Kidney tubule cell (primary cell): ENCODE results near the gene VPS4A.

Source experiments
- DNase-seq: peaks from one replicate; pipeline ENCODE4 v3.0.0-alpha.2; 2018; ENCODE audit warnings: low spot score

VPS4A gene

DNA sequence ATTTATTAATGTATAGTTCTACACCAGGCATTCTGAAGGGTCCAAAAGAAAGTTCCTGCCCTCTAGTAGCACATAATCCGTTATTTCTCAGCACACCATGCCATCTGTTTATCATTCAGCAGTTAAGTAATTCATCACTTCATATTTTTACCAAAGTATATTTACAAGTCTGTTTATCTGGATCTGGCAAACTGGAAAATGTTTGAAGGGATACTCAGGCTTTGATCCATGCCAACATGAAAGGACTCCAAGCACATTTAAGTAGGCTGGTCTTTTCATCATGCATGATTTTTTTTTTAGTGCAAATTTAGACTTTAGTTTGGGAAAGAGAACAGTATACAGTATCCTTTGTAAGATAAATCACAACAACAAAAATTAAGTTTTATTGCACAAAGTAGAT lies 4.1 kb upstream of the VPS4A start:
- no peak for DNase-seq

DNA sequence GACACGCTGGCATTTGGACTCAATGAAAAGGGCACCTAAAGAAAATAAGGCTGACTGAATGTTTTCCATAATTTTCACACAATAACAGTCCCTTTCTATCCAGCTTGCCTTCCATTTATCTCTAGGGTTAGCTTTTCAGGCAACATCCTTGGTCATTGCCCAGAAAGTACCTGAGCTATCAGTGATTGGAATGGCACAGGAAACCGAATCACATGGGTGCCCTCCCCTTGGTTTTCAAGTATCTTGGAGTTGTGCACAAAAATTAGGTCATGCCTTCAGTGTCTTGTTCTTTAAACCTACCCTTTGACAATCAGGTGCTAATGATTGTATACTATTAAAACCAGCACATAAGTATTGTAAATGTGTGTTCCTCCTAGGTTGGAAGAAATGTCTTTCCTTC lies 3.3 kb upstream of the VPS4A start:
- DNase-seq: no peak

DNA sequence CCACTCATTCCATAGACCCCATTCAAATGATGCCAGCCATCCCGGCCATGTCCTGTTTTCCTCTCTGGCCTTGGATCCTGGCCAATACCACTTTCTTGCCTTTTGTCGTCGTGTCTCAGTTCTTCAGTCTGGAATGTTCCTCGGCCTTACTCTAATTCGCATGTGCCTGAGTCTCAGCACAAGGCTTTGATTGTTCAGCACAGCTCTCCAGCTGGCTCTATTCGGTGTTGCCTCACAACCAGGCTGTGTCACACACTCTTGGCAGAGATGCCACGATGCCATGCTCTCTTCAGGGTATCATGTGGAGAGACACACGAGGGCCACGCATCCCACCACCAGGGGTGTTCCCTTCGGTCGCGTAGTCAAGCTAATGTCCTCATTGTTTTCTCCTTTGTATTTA lies 1.8 kb upstream of the VPS4A start:
- DNase-seq: no peak

DNA sequence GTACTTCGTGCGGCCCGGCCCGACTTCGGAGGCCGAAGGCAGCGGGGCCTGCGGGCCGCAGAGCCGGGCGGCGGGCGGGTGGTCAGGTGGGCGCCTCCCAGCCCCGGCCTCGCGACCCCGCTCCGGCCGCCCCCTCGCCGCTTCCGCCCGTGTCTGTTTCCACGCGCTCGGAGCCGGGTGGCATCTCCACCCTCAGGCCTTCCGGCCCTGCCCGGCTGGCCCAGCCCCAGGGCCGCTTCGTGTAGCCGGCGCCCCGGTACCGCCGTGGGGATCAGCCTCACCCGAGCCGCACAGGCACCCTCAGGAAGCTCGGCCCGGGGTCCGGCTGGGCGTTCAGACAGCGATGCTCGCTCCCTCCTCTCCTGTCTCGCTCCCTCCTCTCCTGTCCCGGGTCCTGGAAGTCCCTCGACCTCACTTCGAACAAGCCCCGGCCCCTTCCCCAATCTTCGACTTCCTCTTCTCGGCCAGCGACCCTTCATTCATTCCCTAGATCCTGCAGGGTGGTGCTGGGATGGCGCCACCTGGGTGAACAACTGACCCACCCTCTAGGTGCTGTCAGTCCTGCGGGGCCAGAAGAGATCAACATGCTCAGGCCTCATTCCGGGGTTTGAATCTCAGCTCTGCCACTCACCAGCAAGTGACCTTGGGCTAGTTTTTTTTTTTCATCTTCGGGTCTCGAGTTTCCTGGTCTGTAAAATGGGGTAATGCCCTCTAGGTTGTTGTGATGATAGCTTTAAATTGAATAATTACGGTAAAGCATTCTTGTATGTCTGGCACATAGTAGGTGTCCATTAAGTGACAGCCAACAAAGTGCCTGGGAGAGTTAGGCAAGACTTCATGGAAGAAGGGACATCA lies 610 bp downstream of the VPS4A start:
- DNase-seq: peak; percentile 59

DNA sequence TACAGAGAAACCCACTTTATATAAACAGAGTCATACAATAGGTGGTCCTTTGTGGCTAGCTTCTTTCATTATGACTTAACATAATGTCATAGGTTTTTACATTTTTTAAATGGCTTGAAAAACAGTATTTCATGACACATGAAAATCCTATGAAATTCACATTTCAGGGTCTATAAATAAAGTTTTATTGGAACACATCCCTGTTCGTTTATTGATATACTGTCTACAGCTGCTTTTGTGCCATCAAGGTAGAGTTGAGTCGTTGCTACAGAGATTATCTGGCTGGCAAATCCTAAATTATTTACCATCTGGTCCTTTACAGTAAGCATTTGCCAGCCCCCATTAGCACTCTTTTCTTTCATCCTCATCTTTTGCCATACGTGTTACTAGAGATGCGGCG lies 2.3 kb downstream of the VPS4A start:
- DNase-seq: no peak

DNA sequence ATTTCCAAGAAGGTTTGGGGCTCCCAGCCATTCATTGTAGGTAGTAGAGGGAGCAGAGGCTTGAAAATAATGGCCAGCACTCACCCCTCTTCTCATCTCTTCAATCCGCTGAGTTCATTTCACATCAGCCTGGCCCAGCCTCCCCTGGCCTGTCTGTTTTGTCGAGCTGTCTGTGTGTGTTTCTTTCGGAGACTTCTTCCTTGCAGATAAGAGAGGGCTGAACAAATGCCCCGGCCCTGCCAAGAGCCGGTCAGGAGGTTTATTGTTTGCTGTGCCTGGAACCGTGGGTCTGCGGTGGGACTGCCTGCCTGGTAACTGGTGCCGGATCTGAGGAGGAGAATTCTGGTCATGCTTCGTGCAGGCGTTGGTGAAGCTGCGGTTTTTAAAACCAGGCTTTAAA lies 3.4 kb downstream of the VPS4A start:
- DNase-seq: no peak

DNA sequence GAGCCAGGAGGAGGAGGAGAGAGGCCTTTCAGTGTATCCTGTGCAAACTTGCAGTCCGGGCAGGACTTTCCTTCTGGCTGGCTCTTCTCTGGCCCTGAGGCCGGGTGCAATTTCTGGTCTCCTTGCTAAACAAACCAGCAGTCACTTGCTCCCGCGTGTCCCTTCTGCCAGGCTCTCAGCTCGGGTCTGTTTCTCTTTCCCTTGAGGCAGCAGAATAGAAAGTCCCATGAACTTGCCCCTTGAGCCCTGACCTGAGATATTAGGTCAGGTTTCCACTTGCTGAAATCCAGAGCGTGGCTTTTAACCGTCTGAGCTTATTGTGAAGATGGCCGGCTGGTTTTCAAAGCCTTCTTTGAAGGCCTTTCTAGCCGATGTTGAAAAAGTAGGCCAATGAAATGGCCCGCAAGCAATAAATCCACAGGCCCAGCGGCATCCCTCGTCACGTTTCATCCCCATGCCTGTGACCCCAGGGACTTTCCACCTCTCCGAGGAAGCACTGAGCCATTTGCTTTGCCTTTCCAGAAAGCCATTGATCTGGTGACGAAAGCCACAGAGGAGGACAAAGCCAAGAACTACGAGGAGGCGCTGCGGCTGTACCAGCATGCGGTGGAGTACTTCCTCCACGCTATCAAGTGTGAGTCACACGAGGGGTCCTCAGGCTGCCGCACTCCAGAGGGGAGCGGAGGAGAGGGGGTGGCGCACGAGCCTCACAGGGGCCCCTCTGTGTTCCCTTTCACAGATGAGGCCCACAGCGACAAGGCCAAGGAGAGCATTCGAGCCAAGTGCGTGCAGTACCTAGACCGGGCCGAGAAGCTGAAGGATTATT lies 4.5 kb downstream of the VPS4A start:
- no peak for DNase-seq

DNA sequence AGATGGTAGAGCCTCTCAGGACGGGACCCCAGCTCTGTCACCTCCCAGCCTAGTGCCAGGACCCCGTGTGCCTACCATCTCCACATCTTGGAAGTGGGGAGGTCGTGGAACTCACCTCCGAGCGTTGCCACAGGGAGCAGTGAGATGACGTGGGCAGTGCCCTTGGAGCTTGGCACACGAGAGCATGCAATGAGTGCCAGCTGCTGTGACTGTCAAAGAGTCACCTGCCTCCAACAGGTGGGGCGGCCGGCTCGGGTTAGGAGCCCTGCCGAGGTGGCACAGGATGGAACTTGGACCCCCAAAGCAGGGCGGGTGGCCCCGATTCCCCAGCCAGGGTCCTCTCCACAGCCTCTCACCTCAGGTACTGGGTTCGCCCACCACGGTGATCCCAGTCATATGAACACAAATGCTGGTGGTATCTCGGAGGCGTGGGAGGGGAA lies 5.5 kb downstream of the VPS4A start:
- DNase-seq: no peak

DNA sequence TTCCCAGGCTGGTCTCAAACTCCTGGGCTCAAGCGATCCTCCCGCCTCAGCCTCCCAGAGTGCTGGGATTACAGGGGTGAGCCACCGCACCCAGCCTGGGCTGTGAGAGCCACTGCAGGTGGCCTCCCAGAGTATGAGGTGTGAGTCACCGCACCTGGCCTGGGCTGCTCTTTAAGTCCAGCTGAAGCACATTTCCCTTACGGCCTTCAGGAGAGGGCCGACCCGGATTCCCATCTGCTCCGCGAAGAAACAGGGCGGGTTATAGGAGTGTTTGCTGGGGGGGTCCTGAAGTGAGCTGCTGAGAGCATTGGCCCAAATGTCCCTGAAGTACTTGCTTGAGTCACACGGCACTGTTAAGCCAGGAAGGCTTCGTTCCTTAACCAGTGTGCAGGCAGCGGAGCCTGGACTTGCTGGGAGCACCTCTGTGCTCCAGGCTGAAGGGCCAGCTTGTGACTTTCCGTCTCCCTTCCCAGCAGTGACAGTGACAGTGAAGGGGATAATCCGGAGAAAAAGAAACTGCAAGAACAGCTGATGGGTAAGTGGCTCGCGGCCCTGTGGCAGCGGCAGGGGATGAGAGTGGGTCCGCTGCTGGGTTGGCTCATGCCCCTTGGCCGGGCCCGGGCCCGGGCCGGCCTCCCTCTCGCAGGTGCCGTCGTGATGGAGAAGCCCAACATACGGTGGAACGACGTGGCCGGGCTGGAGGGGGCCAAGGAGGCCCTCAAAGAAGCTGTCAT lies 7.2 kb downstream of the VPS4A start:
- no peak for DNase-seq

DNA sequence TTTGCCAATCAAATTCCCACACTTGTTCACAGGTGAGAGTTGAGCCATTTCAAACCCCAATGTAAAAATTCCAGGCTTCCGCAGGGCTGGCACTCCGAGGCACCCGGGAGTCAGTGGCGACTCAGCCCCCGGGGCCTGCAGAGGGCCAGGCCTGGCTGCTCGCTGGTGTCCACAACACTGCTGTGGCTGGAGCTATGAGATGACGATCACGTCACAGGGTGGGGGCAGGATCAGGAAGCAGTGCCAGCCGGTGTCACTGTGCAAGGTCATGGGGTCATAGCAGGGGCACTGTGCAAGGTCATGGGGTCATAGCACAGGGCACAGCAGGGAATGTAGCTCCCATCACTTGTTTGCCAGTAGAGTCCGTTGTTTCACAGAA lies 7.8 kb downstream of the VPS4A start:
- DNase-seq: no peak

DNA sequence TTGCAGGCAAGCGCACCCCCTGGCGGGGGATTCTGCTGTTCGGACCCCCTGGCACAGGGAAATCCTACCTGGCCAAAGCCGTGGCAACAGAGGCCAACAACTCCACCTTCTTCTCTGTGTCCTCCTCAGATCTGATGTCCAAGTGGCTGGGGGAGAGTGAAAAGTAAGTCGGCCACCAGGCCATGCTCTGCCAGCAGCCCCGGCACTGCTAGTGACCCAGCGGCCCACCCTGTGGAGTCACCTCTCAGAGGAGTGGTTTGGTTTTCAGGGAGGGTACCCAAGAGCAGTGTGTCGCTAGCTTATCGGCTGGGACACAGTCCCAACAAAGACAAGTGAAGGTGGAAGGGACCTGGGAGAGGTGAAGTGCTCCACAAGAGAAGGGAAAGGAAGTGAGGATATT lies 8.2 kb downstream of the VPS4A start:
- no peak for DNase-seq

DNA sequence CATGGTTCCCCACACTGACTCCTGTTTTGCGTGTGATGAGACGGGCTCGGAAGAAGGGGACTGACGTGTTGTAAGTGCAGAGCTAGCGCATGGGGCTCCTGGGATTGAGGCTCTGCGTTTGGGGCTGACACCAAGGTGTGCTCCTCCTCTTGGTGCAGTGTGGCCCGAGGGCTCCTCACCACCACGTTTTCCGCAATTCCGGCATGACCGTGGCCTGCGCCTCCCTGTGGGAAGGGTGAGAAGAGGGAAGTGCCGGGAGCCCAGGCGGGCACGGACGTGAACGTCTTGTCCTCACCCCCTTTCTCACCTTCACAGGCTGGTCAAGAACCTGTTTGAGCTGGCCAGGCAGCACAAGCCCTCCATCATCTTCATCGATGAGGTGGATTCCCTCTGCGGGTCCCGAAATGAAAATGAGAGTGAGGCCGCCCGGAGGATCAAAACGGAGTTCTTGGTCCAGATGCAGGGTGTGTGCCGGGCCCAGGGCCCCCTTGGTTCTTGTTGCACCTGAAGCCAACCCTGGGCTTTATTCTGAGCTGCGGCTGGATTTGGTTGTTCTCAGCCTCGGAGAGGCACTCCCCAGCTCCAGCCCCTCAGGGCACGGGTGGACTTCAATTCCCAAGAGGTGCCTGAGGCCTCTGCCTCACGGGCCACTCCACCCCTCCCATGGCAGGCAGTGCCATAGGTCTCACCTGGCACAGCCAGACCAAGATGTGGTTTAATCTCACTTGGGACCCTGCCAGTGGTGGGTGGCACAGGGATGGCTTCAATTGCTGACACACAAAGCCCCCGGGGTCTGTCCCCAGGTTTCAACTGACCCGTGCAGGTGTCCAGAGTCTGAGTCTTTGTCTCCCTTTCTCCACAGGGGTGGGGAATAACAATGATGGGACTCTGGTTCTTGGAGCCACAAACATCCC lies 8.9 kb downstream of the VPS4A start:
- DNase-seq: no peak

DNA sequence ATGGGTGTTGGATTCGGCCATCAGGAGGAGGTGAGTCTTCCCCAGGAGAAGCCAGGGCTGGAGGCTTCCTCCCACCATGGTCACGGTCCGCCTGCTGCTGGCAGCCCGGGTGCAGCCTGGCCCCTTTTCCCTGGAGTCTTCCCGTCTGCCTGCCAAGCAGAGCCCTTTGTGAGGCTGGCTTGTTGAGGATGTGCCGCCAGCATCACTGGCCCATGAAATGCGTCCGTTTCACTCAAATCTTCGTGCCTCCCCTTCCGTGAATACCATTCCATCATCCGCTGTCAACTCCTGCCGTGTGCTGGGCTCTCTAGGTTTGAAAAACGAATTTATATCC lies 9.6 kb downstream of the VPS4A start:
- DNase-seq: no peak

DNA sequence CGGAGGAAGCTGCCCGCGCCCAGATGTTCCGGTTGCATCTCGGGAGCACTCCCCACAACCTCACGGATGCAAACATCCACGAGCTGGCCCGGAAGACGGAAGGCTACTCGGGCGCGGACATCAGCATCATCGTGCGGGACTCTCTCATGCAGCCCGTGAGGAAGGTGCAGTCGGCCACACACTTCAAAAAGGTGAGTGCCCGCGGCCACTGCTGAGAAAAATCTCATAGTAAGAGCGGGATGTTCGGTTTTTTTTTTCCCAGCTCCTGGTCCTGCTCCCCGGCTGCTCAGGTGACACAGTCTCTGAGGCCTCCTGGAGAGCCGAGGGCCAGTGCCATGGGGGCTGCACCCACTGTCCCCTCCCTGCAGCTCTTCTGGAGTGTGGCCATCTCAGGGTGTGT lies 9.9 kb downstream of the VPS4A start:
- DNase-seq: no peak

DNA sequence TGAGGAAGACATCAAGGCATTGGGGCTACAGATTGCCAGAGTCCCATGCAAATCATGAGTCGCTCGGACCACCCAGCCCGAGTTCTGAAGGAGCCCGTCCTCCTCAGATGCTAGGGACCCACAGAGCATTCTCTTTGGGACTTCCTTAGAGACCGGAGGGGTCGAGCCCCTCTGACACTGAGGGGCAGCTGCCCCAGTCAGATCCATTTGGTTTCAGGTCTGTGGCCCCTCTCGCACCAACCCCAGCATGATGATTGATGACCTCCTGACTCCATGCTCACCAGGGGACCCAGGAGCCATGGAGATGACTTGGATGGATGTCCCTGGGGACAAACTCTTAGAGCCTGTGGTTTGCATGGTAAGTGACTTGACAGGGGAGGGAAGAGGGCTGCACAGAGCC lies 11.2 kb downstream of the VPS4A start:
- no peak for DNase-seq

DNA sequence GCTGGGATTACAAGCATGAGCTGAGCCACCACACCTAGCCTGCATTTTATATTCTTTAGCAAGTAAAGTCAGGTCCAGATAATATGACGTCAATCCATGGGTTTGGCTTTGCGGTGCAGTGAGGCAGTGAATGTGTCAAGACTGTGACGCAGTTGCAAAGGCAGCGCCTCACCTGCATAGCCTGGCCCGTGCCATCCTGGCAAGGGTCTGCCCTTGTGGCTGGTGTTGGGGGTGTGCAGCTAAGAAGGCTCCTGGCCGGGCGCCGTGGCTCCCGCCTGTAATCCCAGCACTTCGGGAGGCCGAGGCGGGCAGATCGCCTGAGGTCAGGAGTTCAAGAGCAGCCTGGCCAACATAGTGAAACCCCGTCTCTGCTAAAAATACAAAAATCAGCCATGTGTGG lies 12.3 kb downstream of the VPS4A start:
- peak; percentile 25 for DNase-seq

DNA sequence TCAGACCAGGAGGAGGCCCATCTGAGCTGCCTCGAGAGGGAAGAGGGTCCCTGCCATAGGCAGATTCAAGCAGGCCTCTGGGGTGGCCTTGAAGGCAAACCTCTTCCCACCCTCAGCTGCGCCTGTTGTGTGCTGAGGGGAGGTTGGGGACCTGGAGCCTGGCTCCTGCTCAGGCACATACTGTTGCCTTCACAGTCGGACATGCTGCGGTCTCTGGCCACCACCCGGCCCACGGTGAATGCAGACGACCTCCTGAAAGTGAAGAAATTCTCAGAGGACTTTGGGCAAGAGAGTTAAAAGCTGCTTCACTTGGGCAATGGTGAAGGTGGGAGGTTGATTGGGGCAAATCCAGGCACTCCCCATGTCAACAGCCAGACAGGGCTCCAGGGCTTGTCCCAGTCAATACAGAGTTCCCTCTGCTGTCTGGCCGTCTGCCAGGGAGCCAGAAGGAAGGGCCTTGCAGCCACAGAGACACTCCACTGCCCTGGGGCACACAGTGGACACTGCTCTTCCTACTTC lies 12.9 kb downstream of the VPS4A start:
- DNase-seq: peak; percentile 64

DNA sequence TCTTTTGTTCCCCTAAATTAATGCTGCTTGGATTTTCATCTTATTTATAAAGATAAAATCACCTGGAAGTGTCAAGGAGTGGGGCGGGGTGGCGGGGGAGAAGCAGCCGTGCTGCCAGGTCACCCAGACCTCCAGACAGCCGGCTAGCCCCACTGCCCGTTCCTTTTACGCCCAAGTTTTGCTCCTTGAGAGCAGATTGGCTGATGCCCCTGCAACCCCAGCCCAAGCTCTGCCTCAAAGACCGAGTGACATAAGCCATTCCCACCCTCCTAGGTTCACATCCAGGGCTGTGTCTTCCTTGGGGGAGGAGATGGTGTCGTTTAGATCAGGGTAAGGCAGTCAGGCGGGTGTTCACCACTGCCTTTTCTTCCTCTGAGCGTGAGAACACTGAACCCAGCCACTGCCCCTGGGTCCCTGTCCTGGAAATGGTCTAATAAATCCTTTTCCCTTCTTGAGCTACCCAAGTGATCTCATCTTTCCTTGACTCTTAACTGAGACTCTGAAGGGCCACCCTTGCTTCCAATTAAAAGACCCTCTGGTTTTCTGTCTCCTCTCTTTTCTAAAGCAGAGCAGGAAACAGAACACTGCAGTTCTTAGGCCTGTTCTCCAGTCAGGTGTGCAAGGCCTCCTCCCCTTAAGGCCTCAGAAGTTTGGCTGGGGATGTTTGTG lies 13.6 kb downstream of the VPS4A start:
- no peak for DNase-seq

DNA sequence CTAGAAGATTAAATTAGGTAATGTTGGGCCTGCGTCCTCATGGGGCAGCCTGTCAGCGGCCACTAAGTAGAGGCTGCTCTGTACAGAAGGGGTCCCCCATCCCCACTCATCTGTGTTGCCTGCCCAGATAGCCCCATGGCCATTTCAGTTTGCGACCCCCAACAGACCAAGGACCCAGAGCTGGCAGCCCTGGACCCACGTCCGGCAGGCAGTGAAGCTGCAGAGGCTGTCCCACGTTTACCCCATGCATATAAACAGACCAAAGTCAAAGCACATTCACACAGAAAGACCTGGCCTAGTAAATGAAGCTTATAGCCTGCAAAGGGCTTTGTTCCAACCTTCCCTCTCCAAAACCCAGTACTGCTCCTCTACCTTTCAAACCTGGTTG lies 14.6 kb downstream of the VPS4A start:
- no peak for DNase-seq

DNA sequence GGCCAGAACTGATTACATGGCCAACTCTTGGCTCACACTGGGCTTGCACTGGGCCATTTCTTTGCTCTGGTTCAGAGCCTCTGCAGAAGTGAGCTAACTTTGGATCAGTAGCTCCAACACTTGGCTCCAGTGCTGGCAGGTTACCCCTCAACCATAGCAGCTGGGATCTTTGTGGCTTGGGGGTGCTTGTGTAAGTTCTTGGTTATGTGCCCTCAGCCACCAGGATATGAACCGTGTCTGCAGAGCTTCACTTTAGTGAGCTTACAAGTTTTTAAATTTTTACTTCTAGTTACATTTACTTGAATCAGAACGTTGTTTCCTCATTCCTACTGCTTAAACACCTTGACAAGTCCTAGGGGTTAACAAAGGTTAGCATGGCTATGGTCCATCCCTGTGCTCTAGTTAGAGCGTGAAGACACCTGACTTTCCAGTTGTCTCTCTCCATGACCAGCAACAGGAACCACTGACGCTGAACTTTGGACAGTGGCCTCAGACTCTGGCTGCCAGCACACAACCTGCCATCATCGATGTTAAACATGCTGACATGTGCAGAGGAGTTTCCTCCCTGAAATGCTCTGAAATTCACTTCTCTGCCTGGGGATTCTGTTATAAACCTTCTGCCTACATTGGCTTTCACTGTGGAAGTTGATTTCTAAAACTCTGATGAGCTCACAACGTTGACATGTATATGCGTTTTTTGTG lies 15.2 kb downstream of the VPS4A start:
- peak; percentile 92 for DNase-seq
